Measurements from ENCODE around the gene ENPP3. TPM values are rescaled to one million over a fixed set of nuclear protein-coding genes. Genes with fewer than 3 reads are reported as not detected.
"Not testable (repeated sequence)": the region's sequence is repeated elsewhere in the genome, so short reads cannot be mapped to it uniquely, and the experiment has no call there.

The ENPP3 gene
- total and polyA plus RNA-seq, 4 donors = 0.26 to 1.7 (median 0.71) TPM

DNA sequence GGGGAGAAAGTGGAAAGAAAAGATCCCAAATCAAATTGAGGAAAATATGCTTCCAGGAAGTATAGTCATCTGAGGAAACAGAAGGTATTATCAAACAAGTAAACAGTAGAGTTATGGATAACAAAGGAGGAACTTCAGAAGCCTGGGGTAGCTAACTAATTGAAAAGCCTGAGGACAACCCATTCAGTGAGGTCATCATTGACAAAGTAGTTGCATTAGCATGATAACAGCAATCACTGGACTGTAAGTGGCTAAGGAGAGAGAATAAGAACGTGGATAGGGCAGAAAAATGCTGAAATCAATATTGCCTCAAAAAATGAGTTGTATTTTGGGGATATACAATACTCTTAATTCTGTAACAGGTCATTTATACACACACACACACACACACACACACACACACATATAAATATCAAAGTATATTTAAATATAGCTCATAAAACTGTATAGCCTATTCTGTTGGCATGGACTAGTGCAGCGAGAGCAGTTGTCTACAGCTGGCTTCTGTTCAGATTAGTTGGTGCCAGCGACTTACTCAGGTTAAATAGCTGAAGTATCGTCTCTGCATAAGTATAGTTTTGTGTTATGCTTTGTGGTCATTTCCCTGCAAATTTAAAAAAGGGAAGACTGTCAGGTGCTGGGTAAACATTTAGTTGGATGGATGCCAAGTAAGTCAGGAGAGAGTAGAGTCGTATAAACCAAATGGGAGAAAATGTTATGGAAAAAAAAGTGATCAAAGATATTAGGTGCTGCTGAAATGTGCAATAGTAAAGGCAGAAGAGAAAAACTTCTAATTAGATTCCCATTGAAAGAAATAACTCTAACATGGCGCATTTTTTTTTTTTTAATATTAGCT is 107.6 kb downstream of the ENPP3 start:
- Histone ChIP-seq H3K4me1 (ENCODE audit: control insufficient read depth in 1 of 2, insufficient read depth in 2 of 2, low read length in 2 of 2) (no peaks in the 10 kb centered on the region), H3K27me3 (ENCODE audit: control insufficient read depth in 1 of 2, insufficient read depth in 2 of 2, low read length in 1 of 2) (no peaks in the 10 kb centered on the region), H3K36me3 (ENCODE audit: control insufficient read depth in 1 of 2, insufficient read depth in 2 of 2, low read length in 1 of 2) (no peaks in the 10 kb centered on the region), H3K27ac (ENCODE audit: low read depth in 1 of 2, low read length in 2 of 2) (no peak overlapping the region), H3K9me3 (ENCODE audit: control insufficient read depth, low read length) (no peaks in the 10 kb centered on the region), H3K4me3 (ENCODE audit: low read length in 2 of 2) (no peak overlapping the region)
- WGBS, 2 donors = 81 to 87% methylated on average over 6 of the region's 6 CpGs
- intact Hi-C loops (cut with DNase I) = no loop called here
- ATAC-seq (ENCODE audit: low FRiP score) = no peak
- no peak for DNase-seq

DNA sequence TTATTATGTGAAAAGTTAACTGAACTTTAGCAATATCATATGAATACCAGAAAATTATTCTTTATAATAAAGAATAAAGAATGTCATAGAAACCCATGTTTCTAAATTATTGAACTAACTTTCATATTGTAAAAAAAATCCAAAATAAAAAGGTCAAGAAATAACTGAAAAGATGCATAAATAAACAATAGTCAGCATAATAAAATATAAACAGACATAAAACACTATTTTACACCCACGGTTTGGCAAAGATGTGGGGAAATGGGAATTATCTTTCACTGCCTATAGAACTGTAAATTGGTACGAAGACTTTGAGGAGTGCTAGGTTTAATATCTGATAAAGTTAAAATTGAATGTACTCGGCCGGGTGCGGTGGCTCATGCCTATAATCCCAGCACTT is 108.4 kb downstream of the ENPP3 start:
- H3K9me3 ChIP-seq (ENCODE audit: control insufficient read depth, low read length) = no peaks in the 10 kb centered on the region
- no peak for ATAC-seq (ENCODE audit: low FRiP score)
- 95 to 96% methylated on average over 5 of the region's 5 CpGs for WGBS, 2 donors

DNA sequence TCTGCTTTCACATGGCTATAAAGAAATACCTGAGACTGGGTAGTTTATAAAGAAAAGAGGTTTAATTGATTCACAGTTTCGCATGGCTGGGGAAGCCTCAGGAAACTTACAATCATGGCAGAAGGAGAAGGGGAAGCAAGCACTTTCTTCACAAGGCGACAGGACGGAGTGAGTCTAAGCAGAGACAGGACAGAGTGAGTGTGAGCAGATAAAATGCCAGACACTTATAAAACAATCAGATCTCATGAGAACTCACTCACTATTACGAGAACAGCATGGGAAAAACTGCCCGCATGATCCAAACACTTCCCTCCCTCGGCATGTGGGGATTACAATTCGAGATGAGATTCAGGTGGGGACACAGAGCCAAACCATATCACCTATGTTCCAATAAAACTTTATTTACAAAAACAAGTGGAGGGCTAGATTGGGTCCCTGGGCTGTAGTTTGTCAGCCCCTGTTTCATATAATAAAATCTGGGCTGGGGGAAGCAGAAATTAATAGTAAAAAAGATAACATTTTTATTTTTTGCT is 110.8 kb downstream of the ENPP3 start:
- no peaks in the 10 kb centered on the region for H3K4me1 ChIP-seq (ENCODE audit: control insufficient read depth in 1 of 2, insufficient read depth in 2 of 2, low read length in 2 of 2)
- no peak for ATAC-seq (ENCODE audit: low FRiP score)

More for the DNA sequence above, 108.4 kb downstream of the ENPP3 start:
- Histone ChIP-seq H3K4me3 (ENCODE audit: low read length in 2 of 2) (no peak overlapping the region), H3K4me1 (ENCODE audit: control insufficient read depth in 1 of 2, insufficient read depth in 2 of 2, low read length in 2 of 2) (no peaks in the 10 kb centered on the region), H3K36me3 (ENCODE audit: control insufficient read depth in 1 of 2, insufficient read depth in 2 of 2, low read length in 1 of 2) (no peaks in the 10 kb centered on the region), H3K27me3 (ENCODE audit: control insufficient read depth in 1 of 2, insufficient read depth in 2 of 2, low read length in 1 of 2) (no peaks in the 10 kb centered on the region), H3K27ac (ENCODE audit: low read depth in 1 of 2, low read length in 2 of 2) (no peak overlapping the region)
- no peak for DNase-seq
- intact Hi-C loops (cut with DNase I) = no loop called here

DNA sequence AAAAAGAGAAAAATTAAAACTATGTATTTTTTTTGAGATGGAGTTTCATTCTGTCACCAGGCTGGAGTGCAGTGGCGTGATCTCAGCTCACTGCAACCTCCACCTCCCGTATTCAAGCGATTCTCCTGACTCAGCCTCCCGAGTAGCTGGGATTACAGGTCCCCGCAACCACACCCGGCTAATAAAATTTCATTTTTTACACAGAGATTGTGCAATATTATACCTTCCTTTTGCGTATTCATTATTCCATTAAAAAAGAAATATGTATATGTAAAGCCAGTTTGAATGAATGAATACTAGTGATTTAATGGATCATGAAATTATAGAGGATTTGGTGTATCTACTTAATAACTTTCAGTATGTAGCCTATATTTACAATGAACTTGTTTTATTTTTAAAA is 111.9 kb downstream of the ENPP3 start:
- Histone ChIP-seq H3K27me3 (ENCODE audit: control insufficient read depth in 1 of 2, insufficient read depth in 2 of 2, low read length in 1 of 2) (no peaks in the 10 kb centered on the region), H3K9me3 (ENCODE audit: control insufficient read depth, low read length) (no peaks in the 10 kb centered on the region), H3K27ac (ENCODE audit: low read depth in 1 of 2, low read length in 2 of 2) (no peak overlapping the region), H3K4me1 (ENCODE audit: control insufficient read depth in 1 of 2, insufficient read depth in 2 of 2, low read length in 2 of 2) (no peaks in the 10 kb centered on the region), H3K4me3 (ENCODE audit: low read length in 2 of 2) (no peak overlapping the region), H3K36me3 (ENCODE audit: control insufficient read depth in 1 of 2, insufficient read depth in 2 of 2, low read length in 1 of 2) (no peaks in the 10 kb centered on the region)
- ATAC-seq (ENCODE audit: low FRiP score) (no peak), DNase-seq (no peak)
- 98 to 99% methylated on average over 7 of the region's 7 CpGs for WGBS, 2 donors
- intact Hi-C loops (cut with DNase I) = no loop called here

More for the DNA sequence above, 110.8 kb downstream of the ENPP3 start:
- DNase-seq = no peak
- H3K27ac ChIP-seq (ENCODE audit: low read depth in 1 of 2, low read length in 2 of 2) = no peak overlapping the region
- intact Hi-C loops (cut with DNase I) = no loop called here
- no peaks in the 10 kb centered on the region for H3K27me3 ChIP-seq (ENCODE audit: control insufficient read depth in 1 of 2, insufficient read depth in 2 of 2, low read length in 1 of 2)
- H3K9me3 ChIP-seq (ENCODE audit: control insufficient read depth, low read length) = no peaks in the 10 kb centered on the region
- H3K4me3 ChIP-seq (ENCODE audit: low read length in 2 of 2) = no peak overlapping the region
- whole genome bisulfite sequencing, 2 donors = 90 to 93% methylated on average over 7 of the region's 7 CpGs
- no peaks in the 10 kb centered on the region for H3K36me3 ChIP-seq (ENCODE audit: control insufficient read depth in 1 of 2, insufficient read depth in 2 of 2, low read length in 1 of 2)

DNA sequence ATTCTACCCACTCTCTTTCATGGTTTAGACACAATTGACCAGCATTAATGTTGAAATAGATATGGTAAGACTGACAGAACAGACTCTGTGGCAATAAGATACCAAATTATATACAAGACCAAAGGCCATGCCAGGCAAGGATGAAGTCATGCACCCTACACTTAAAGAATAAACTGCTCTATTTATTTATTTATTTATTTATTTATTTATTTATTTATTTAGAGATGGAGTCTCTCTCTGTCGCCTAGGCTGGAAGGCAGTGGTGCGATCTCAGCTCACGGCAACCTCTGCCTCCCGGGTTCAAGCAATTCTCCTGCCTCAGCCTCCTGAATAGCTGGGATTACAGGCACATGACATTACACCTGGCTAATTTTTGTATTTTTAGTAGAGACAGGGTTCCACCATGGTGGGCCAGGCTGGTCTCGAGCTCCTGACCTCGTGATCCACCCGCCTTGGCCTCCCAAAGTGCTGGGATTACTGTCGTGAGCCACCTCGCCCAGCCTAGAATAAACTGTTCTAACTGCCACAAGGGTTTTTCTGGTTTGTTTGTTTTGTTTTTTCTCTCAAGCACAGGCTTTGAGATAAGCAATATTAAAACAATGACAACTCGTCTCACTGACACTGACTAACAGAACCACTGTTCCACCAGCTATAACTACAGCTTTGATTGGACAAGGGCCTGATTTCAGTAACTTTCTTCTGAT is 114.1 kb downstream of the ENPP3 start:
- H3K9me3 ChIP-seq (ENCODE audit: control insufficient read depth, low read length); H3K36me3 ChIP-seq (ENCODE audit: control insufficient read depth in 1 of 2, insufficient read depth in 2 of 2, low read length in 1 of 2); H3K27me3 ChIP-seq (ENCODE audit: control insufficient read depth in 1 of 2, insufficient read depth in 2 of 2, low read length in 1 of 2); ATAC-seq (ENCODE audit: low FRiP score); H3K4me3 ChIP-seq (ENCODE audit: low read length in 2 of 2); H3K4me1 ChIP-seq (ENCODE audit: control insufficient read depth in 1 of 2, insufficient read depth in 2 of 2, low read length in 2 of 2); intact Hi-C loops (cut with DNase I); H3K27ac ChIP-seq (ENCODE audit: low read depth in 1 of 2, low read length in 2 of 2); DNase-seq: not testable (repeated sequence)
- 72 to 80% methylated on average over 10 of the region's 10 CpGs for WGBS, 2 donors

DNA sequence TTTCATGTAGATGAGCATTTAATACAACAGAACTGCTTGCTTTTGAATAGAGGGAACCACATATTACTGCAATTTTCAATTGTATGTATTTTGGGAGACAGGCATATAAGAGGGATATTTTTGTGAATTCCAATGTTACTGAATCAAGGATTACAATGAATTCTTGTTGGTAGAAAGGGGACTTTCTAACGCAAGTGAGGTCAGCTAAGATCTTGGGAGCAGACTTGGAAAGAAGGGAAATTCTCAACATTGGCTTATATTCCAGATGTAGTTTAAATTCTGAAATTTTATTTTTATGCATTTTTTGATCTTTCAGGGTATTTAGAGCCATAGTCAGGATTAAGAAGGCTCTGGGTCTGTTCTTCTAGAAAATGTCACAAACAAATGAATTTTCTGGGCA is 117.0 kb downstream of the ENPP3 start:
- ATAC-seq (ENCODE audit: low FRiP score) = no peak
- Histone ChIP-seq H3K27me3 (ENCODE audit: control insufficient read depth in 1 of 2, insufficient read depth in 2 of 2, low read length in 1 of 2) (no peaks in the 10 kb centered on the region), H3K4me3 (ENCODE audit: low read length in 2 of 2) (no peak overlapping the region), H3K36me3 (ENCODE audit: control insufficient read depth in 1 of 2, insufficient read depth in 2 of 2, low read length in 1 of 2) (no peaks in the 10 kb centered on the region), H3K27ac (ENCODE audit: low read depth in 1 of 2, low read length in 2 of 2) (no peak overlapping the region), H3K4me1 (ENCODE audit: control insufficient read depth in 1 of 2, insufficient read depth in 2 of 2, low read length in 2 of 2) (no peaks in the 10 kb centered on the region), H3K9me3 (ENCODE audit: control insufficient read depth, low read length) (no peaks in the 10 kb centered on the region)
- intact Hi-C loops (cut with DNase I) = no loop called here
- no peak for DNase-seq
- 3 to 6% methylated on average over 1 of the region's 1 CpG for WGBS, 2 donors

GRCh38 chr6:131754715-131755567 is 117.8 kb downstream of the ENPP3 start:
- H3K36me3 ChIP-seq (ENCODE audit: control insufficient read depth in 1 of 2, insufficient read depth in 2 of 2, low read length in 1 of 2) = no peaks in the 10 kb centered on the region
- ATAC-seq (ENCODE audit: low FRiP score) = no peak
- intact Hi-C loops (cut with DNase I) = no loop called here

DNA sequence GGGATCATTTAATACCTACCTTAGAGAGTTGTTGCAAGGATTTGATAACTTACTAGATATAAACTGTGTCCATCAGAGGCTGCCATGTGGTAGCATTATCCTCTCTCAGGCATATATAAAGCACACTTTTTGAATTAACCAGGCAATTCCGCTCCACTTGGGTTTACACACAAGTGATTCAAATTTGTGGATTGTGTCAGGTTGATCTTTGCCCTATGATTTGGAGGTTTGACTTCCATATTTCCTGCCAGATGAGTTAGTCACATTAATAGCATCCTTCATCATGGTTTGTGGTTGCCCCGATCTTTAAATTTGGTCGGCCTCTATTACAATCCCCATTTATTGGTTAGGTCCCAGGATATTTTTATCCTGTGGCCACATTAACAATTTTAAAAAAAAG is 118.5 kb downstream of the ENPP3 start:
- DNase-seq (no peak), ATAC-seq (ENCODE audit: low FRiP score) (no peak)
- H3K36me3 ChIP-seq (ENCODE audit: control insufficient read depth in 1 of 2, insufficient read depth in 2 of 2, low read length in 1 of 2) = no peaks in the 10 kb centered on the region
- no peaks in the 10 kb centered on the region for H3K27me3 ChIP-seq (ENCODE audit: control insufficient read depth in 1 of 2, insufficient read depth in 2 of 2, low read length in 1 of 2)
- H3K4me1 ChIP-seq (ENCODE audit: control insufficient read depth in 1 of 2, insufficient read depth in 2 of 2, low read length in 2 of 2) = no peaks in the 10 kb centered on the region
- H3K4me3 ChIP-seq (ENCODE audit: low read length in 2 of 2) = no peak overlapping the region
- intact Hi-C loops (cut with DNase I) = no loop called here
- no peak overlapping the region for H3K27ac ChIP-seq (ENCODE audit: low read depth in 1 of 2, low read length in 2 of 2)
- WGBS, 2 donors = 93% methylated on average over 3 of the region's 3 CpGs
- H3K9me3 ChIP-seq (ENCODE audit: control insufficient read depth, low read length) = no peaks in the 10 kb centered on the region

More at GRCh38 chr6:131754715-131755567, 117.8 kb downstream of the ENPP3 start:
- 75 to 76% methylated on average over 9 of the region's 9 CpGs for whole genome bisulfite sequencing, 2 donors
- H3K4me1 ChIP-seq (ENCODE audit: control insufficient read depth in 1 of 2, insufficient read depth in 2 of 2, low read length in 2 of 2) = no peaks in the 10 kb centered on the region
- no peak for DNase-seq
- H3K9me3 ChIP-seq (ENCODE audit: control insufficient read depth, low read length) = no peaks in the 10 kb centered on the region
- H3K4me3 ChIP-seq (ENCODE audit: low read length in 2 of 2) = no peak overlapping the region
- H3K27ac ChIP-seq (ENCODE audit: low read depth in 1 of 2, low read length in 2 of 2) = no peak overlapping the region
- no peaks in the 10 kb centered on the region for H3K27me3 ChIP-seq (ENCODE audit: control insufficient read depth in 1 of 2, insufficient read depth in 2 of 2, low read length in 1 of 2)
